ENCODE measurements around the gene KCTD10. TPM values are rescaled to one million over a fixed set of nuclear protein-coding genes. Genes with fewer than 3 reads are reported as not detected.

Gene KCTD10
- polyA plus RNA-seq, 1 donor (not counting 4 experiments of a cell fraction or from before 2014, with no cell fraction given), result 107 TPM

DNA sequence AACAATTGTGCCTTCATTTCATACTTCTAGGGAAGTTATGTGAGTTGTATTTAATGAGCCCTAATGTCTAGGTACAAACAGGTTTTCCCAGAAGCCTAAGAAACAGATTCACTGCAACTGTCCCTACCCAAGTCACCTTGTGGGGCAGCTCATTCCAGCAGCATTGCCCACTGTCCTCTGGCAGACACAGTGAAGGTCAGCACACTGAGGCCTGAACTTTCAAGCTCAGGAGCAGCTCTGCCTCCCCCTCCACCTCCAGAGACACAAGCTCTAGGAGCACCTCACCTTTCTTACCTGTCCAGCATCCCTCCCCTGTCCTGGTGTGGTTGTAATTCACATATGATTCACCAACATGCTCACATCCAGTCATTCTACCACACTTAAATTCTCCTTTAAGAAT, 16.0 kb upstream of the KCTD10 start:
- H3K9me3 ChIP-seq (ENCODE audit: control insufficient read depth, low read depth, low read length), result no peaks in the 10 kb centered on the region
- H3K9me1 ChIP-seq (ENCODE audit: control insufficient read depth, extremely low read depth, insufficient read depth, low read length), result no peaks in the 10 kb centered on the region
- no peaks in the 10 kb centered on the region for H4K20me1 ChIP-seq (ENCODE audit: control insufficient read depth, extremely low read depth, insufficient read depth, low read length)
- H3K27ac ChIP-seq (ENCODE audit: control insufficient read depth, insufficient read depth, low read length), result no peak overlapping the region
- H3K4me3 ChIP-seq (ENCODE audit: control insufficient read depth in 2 of 3, extremely low read depth in 1 of 3, insufficient read depth in 2 of 3, low read depth in 1 of 3, low read length in 3 of 3), result no peak overlapping the region
- no peak overlapping the region for H3K4me2 ChIP-seq (ENCODE audit: control insufficient read depth, extremely low read depth, insufficient read depth, low read depth, low read length)
- dilution Hi-C loops (cut with MboI; ENCODE audit: extremely low pct_ligation_motif_present, low sequenced_read_pairs), result no loop called here
- no peak overlapping the region for H3K9ac ChIP-seq (ENCODE audit: control insufficient read depth, extremely low read depth, insufficient read depth, low read length)
- no peak for TF ChIP-seq CTCF (optimal IDR thresholded peaks at IDR 0.05 in 1 of 3, IDR thresholded peaks at IDR 0.05 in 1 of 3, conservative IDR thresholded peaks at IDR 0.05 in 1 of 3; ENCODE audit: extremely low read depth in 1 of 3, insufficient read depth in 2 of 3, low read length in 3 of 3)
- no peak for TF ChIP-seq EZH2 (IDR thresholded peaks at IDR 0.05; ENCODE audit: low read length)
- H2AFZ ChIP-seq (ENCODE audit: control insufficient read depth, low read length), result no peak overlapping the region
- H3K79me2 ChIP-seq (ENCODE audit: control insufficient read depth, insufficient read depth, low read length), result no peaks in the 10 kb centered on the region
- peaks cover 9% of the 10 kb centered on the region for H3K4me1 ChIP-seq (ENCODE audit: control insufficient read depth, extremely low read depth, insufficient read depth, low read length)
- no peaks in the 10 kb centered on the region for H3K27me3 ChIP-seq (ENCODE audit: control insufficient read depth, extremely low read depth, insufficient read depth, low read length)
- FAIRE-seq, result no peak
- no peak for DNase-seq (ENCODE audit: low read depth, low spot score)
- H3K36me3 ChIP-seq (ENCODE audit: control insufficient read depth in 2 of 2, extremely low read depth in 1 of 2, insufficient read depth in 2 of 2, low read length in 2 of 2), result peaks cover 21 to 30% of the 10 kb centered on the region in 2 experiments

DNA sequence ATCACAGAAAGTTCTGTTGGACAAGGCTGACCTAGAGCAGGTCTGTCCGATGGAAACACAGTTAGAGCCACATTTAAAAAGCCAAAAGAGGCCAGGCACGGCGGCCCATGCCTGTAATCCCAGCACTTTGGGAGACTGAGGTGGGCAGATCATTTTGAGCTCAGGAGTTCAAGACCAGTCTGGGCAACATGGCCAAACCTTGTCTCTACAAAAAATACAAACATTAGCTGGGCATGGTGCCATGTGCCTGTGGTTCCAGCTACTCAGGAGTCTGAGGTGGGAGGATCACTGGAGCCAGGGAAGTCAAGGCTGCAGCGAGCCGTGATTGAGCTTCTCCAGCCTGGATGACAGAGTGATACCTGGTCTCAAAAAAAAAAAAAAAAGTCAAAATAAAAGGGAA, 15.3 kb upstream of the KCTD10 start:
- Histone ChIP-seq H3K4me1 (ENCODE audit: control insufficient read depth, extremely low read depth, insufficient read depth, low read length) (peaks cover 2% of the 10 kb centered on the region), H3K9me3 (ENCODE audit: control insufficient read depth, low read depth, low read length) (no peaks in the 10 kb centered on the region), H3K79me2 (ENCODE audit: control insufficient read depth, insufficient read depth, low read length) (no peaks in the 10 kb centered on the region), H3K4me2 (ENCODE audit: control insufficient read depth, extremely low read depth, insufficient read depth, low read depth, low read length) (no peak overlapping the region), H4K20me1 (ENCODE audit: control insufficient read depth, extremely low read depth, insufficient read depth, low read length) (no peaks in the 10 kb centered on the region), H3K9me1 (ENCODE audit: control insufficient read depth, extremely low read depth, insufficient read depth, low read length) (no peaks in the 10 kb centered on the region), H3K27ac (ENCODE audit: control insufficient read depth, insufficient read depth, low read length) (no peak overlapping the region), H3K27me3 (ENCODE audit: control insufficient read depth, extremely low read depth, insufficient read depth, low read length) (no peaks in the 10 kb centered on the region), H2AFZ (ENCODE audit: control insufficient read depth, low read length) (no peak overlapping the region), H3K36me3 (ENCODE audit: control insufficient read depth in 2 of 2, extremely low read depth in 1 of 2, insufficient read depth in 2 of 2, low read length in 2 of 2) (peaks cover 25 to 36% of the 10 kb centered on the region in 2 experiments), H3K9ac (ENCODE audit: control insufficient read depth, extremely low read depth, insufficient read depth, low read length) (no peak overlapping the region), H3K4me3 (ENCODE audit: control insufficient read depth in 2 of 3, extremely low read depth in 1 of 3, insufficient read depth in 2 of 3, low read depth in 1 of 3, low read length in 3 of 3) (no peak overlapping the region)
- dilution Hi-C loops (cut with MboI; ENCODE audit: extremely low pct_ligation_motif_present, low sequenced_read_pairs), result no loop called here
- no peak for FAIRE-seq
- DNase-seq (ENCODE audit: low read depth, low spot score), result no peak
- no peak for TF ChIP-seq EZH2 (IDR thresholded peaks at IDR 0.05; ENCODE audit: low read length)
- no peak for TF ChIP-seq CTCF (optimal IDR thresholded peaks at IDR 0.05 in 1 of 3, IDR thresholded peaks at IDR 0.05 in 1 of 3, conservative IDR thresholded peaks at IDR 0.05 in 1 of 3; ENCODE audit: extremely low read depth in 1 of 3, insufficient read depth in 2 of 3, low read length in 3 of 3)
